K562 (cell line): Measurements from ENCODE around the gene HAUS2. TPM values are rescaled to one million over a fixed set of nuclear protein-coding genes. Genes with fewer than 3 reads are reported as not detected.

Experiments used
- ATF2 ChIP-seq: sonication (generic); formaldehyde crosslinking; IDR thresholded peaks from 2 replicates; pipeline ENCODE4 v1.8.1; 2022; ENCODE audit warnings: missing genetic modification reagents
- BRCA1 ChIP-seq, 2 experiments: fragments of 450-650 bp in 1 of 2; sonication (generic) in 1 of 2; formaldehyde crosslinking in 1 of 2; IDR thresholded peaks; 2 replicates each; pipeline versions ENCODE4 v1.5.0 to v1.6.1; 2017 to 2020; ENCODE audit warnings: mild to moderate bottlenecking in 1 of 2, missing genetic modification reagents in 1 of 2
- CHAMP1 ChIP-seq: fragments of 450-650 bp; IDR thresholded peaks from 2 replicates; pipeline ENCODE4 v1.6.1; 2016; ENCODE audit warnings: mild to moderate bottlenecking
- DIDO1 ChIP-seq: fragments of 450-650 bp; IDR thresholded peaks from 2 replicates; pipeline ENCODE4 v1.6.1; 2016; ENCODE audit warnings: low read depth, missing biosample characterization, missing genetic modification characterization
- FUS ChIP-seq: fragments of 200-400 bp; formaldehyde crosslinking; optimal IDR thresholded peaks from 2 replicates; pipeline ENCODE3; 2017; ENCODE audit warnings: low read depth, low read length
- GABPB2 ChIP-seq: fragments of 250-450 bp; sonication (Bioruptor Pico); conservative IDR thresholded peaks from 2 replicates; pipeline ENCODE4 v1.5.1; 2021; ENCODE audit warnings: mild to moderate bottlenecking
- ID3 ChIP-seq, 2 experiments: fragments of 250-450 bp in 1 of 2; fragments of 450-650 bp in 1 of 2; sonication (Bioruptor Pico) in 1 of 2; IDR thresholded peaks; 2 replicates each; pipeline versions ENCODE4 v1.6.1 to v1.8.0; 2016 to 2021; ENCODE audit warnings: mild to moderate bottlenecking in 2 of 2, moderate library complexity in 2 of 2, missing compliant biosample characterization in 1 of 2, missing genetic modification characterization in 1 of 2
- KLF6 ChIP-seq: fragments of 250-450 bp; sonication (Bioruptor Pico); IDR thresholded peaks from 2 replicates; pipeline ENCODE4 v1.4.0; 2020; ENCODE audit warnings: mild to moderate bottlenecking, moderate library complexity, borderline replicate concordance
- NR1H2 ChIP-seq: sonication (generic); formaldehyde crosslinking; IDR thresholded peaks from 2 replicates; pipeline ENCODE4 v1.4.0; 2020; ENCODE audit warnings: mild to moderate bottlenecking, missing genetic modification reagents
- NR3C1 ChIP-seq: sonication (generic); formaldehyde crosslinking; IDR thresholded peaks from 2 replicates; pipeline ENCODE4 v1.8.1; 2022; ENCODE audit warnings: missing genetic modification reagents
- RNF2 ChIP-seq: sonication (generic); IDR thresholded peaks from 2 replicates; pipeline ENCODE4 v1.6.1; 2016
- SNRNP70 ChIP-seq: fragments of 200-400 bp; formaldehyde crosslinking; optimal IDR thresholded peaks from 2 replicates; pipeline ENCODE3; 2017; ENCODE audit warnings: low read depth, low read length
- SRSF1 ChIP-seq: fragments of 200-400 bp; formaldehyde crosslinking; IDR thresholded peaks from 2 replicates; pipeline ENCODE4 v1.6.1; 2017; ENCODE audit warnings: mild to moderate bottlenecking, low read depth, low read length, moderate library complexity
- TSHZ1 ChIP-seq: fragments of 250-450 bp; sonication (Bioruptor Pico); IDR thresholded peaks from 2 replicates; pipeline ENCODE4 v1.4.0; 2020; ENCODE audit warnings: mild to moderate bottlenecking, moderate library complexity
- USF1 ChIP-seq: sonication (generic); formaldehyde crosslinking; IDR thresholded peaks from 2 replicates; pipeline ENCODE4 v1.9.0; 2022; ENCODE audit warnings: mild to moderate bottlenecking, missing genetic modification reagents
- ZNF133 ChIP-seq: fragments of 250-450 bp; sonication (Bioruptor Pico); IDR thresholded peaks from 2 replicates; pipeline ENCODE4 v1.4.0; 2020; ENCODE audit warnings: mild to moderate bottlenecking
- ZNF23 ChIP-seq: fragments of 250-450 bp; sonication (Bioruptor Pico); IDR thresholded peaks from 2 replicates; pipeline ENCODE4 v1.4.0; 2020; ENCODE audit warnings: mild to moderate bottlenecking
- ZNF324 ChIP-seq: fragments of 250-450 bp; sonication (Bioruptor Pico); IDR thresholded peaks from 2 replicates; pipeline ENCODE4 v1.4.0; 2020; ENCODE audit warnings: mild to moderate bottlenecking
- ZNF766 ChIP-seq: fragments of 200-800 bp; sonication (Bioruptor generic); conservative IDR thresholded peaks from 2 replicates; pipeline ENCODE4 v1.6.1; 2016; ENCODE audit warnings: missing genetic modification characterization, missing compliant biosample characterization
- polyA plus RNA-seq, 8 experiments: library from polyadenylated mRNA; depleted of rRNA in 4 of 8; stranded (reverse) in 5 of 8; unstranded in 3 of 8; fragments of >200 nt; fragmentation: Nextera tagmentation in 2 of 8; fragmentation: Illumina TruSeq in 1 of 8; extraction: Ambion mirVana in 2 of 8; extraction: Trizol in 1 of 8; gene quantifications; 2 replicates each; pipeline versions ENCODE4 v1.2.1 to v1.2.3, GENCODE V29; 2011 to 2014; ENCODE audit warnings: inconsistent platforms in 1 of 8, missing spikeins in 1 of 8
- total RNA-seq, 7 experiments: library from RNA; depleted of rRNA in 6 of 7; stranded (reverse); fragments of >200 nt in 6 of 7; fragmentation: Illumina TruSeq in 2 of 7; extraction: Trizol in 2 of 7; gene quantifications; 2 replicates each; pipeline versions ENCODE4 v1.2.1 to v1.2.3, GENCODE V29; 2011 to 2021; ENCODE audit warnings: low replicate concordance in 1 of 7

HAUS2 gene
- total and polyA plus RNA-seq, 9 of the 15 experiments (the other 6 are each of a cell fraction or from before 2014, with no cell fraction given), result 30.6 to 64.9 (median 54.1) TPM

GRCh38 chr15:42584031-42584765, 35.6 kb downstream of the HAUS2 start (continued):
- TF ChIP-seq ZNF324 (CRISPR knock-in tag) (no peak), ZNF766 (no peak), FUS (no peak), DIDO1 (tag) (no peak), BRCA1 (IDR thresholded peaks at IDR 0.05) (no peak), BRCA1 (CRISPR knock-in tag; IDR thresholded peaks at IDR 0.05) (no peak), NR1H2 (no peak), SNRNP70 (no peak), USF1 (CRISPR knock-in tag) (no peak), NR3C1 (CRISPR knock-in tag) (no peak), ZNF133 (no peak), RNF2 (peak; percentile 45; the same call in 1 of the 2 replicates), SRSF1 (no peak), GABPB2 (CRISPR knock-in tag) (no peak), KLF6 (CRISPR knock-in tag) (no peak), CHAMP1 (no peak), TSHZ1 (CRISPR knock-in tag) (no peak), ZNF23 (CRISPR knock-in tag) (no peak), ID3 (CRISPR knock-in tag; IDR thresholded peaks at IDR 0.05) (no peak), ID3 (tag; IDR thresholded peaks at IDR 0.05) (no peak), ATF2 (no peak)
